GM19468 (cell line): Measurements from ENCODE around the gene TMEM156.

Experiments
- ATAC-seq: cut with Tn5 transposase; IDR thresholded peaks from one replicate; pipeline ENCODE4 v1.9.1; 2021; ENCODE audit warnings: mild to moderate bottlenecking, moderate library complexity, moderate number of reproducible peaks; ENCODE audit not compliant: unreplicated experiment; ENCODE audit errors: extremely low read depth

TMEM156 gene, protein sequence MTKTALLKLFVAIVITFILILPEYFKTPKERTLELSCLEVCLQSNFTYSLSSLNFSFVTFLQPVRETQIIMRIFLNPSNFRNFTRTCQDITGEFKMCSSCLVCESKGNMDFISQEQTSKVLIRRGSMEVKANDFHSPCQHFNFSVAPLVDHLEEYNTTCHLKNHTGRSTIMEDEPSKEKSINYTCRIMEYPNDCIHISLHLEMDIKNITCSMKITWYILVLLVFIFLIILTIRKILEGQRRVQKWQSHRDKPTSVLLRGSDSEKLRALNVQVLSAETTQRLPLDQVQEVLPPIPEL

DNA sequence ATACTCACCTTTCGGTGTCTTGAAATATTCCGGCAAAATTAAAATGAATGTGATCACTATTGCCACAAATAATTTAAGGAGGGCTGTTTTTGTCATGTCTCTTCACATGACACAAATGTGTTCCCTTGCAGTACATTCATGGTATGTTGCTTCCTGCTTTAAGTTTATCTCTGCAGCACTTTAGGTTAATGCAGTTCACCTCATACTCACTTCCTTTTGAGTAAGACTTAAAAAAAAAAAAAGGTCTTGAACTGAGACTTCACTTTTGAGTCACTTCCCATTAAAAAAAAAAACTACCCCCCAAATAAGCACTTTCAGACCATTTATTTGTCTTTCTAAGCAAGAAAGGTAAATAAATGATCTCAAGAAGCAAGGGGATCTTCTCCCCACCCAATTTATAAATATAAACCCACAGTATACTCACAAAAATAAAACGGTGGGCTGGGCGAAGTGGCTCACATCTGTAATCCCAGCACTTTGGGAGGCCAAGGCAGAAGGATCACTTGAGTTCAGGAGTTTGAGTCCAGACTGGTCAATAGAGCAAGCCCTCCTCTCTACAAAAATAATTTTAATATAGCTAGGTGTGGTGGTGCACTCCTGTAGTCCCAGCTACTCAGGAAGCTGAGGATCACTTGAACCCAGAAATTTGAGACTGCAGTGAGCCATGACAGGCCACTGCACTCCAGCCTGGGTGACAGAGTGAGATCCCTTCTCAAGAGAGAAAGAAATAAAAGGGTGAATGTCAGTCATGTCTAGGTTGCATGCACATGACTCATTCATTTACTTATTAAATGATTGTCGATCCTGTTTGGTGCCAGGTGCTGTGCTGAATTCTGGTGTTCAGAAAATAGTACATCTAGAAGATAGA lies at the start of gene TMEM156:
Gene TMEM156, minus strand, starts transcription at position 192 of the 868 bp plus-strand sequence. Its CDS starts 96 bp downstream, at position 96.
- peak; percentile 48 for ATAC-seq

DNA sequence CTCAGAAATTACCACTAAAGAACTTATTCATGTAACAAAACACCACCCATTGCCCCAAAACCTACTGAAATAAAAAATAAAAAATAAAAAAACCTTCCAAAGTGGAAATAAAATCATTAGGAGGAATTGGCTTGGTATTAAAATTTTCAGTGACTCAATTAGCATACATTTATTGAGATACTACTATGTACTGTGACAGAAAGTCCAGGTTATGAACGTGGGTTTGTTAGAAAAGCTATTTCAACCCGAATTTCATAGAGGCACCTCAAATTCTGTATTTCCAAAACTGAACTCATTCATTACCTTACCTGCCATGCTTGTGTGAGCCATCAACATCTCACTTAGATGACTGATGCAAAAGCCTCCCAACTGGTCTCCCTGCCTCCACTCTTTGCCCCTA lies 46.6 kb upstream of the TMEM156 start:
- ATAC-seq, result no peak

DNA sequence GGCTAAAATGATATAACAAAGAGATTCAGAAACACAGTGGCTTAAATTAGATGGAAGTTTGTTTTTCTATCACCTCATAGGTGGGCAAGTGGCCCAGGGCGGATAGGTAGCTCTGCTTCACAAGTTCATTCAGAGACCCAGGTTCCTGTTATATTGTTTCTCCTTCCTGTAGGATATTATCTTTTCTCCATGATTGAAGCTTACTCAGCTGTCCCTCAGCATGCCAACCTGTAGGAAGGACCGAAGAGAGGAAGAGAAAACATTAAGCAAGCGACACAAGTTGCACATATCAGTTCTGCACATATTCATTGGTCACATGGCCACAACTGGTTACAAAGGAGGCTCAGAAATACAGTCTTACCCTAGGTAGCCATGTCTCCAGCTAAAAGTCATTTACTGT lies 36.7 kb upstream of the TMEM156 start:
- ATAC-seq, result no peak

DNA sequence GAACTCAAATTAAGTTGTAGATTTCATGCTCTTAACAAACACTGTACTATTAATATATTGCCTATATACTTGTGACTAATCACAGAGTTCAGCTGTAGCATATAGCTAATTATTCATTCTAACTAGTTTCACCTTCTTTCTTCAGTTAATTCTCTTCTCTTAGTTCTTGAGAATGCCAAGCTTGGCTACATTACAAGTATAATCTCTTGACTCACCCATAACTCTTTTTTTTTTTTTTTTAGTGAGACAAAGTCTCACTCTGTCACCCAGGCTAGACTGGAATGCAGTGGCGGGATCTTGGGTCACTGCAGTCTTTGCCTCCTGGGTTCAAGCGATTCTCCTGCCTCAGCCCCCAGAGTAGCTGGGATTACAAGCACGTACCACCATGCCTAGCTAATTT lies 35.2 kb upstream of the TMEM156 start:
- ATAC-seq, result no peak

DNA sequence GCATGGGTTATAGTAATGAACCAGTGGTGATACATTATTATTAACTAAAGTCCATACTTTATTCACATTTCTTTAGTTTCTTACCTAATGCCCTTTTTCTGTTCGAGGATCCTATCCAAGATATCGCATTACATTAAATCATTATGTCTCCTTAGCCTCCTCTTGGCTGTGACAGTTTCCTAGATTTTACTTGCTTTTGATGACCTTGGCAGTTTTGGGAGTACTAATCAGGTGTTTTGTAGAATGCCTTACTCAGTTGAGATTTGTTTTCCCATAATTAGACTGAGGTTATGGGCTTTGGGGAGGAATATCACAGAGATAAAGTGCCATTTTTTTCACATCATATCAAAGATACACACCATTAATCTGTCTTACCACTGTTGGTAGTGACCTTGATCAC lies 34.8 kb upstream of the TMEM156 start:
- no peak for ATAC-seq

DNA sequence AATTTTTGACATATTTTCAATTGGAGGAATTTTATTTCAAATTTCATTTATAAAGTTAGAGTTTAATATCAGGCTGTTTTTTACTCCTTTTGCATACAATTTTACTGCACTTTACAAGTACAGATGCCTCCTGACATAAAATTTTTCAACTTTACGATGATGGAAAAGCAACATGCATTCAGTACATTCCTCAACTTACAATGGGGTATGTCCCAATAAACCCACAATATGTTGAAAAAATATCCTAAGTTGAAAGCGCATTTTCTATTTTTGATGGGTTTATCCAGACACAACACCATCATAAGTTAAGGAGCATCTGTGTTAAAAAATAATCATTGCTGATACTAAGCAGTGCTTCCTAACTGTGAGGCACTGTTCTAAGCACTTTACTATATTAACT lies 34.2 kb upstream of the TMEM156 start:
- ATAC-seq, result no peak

DNA sequence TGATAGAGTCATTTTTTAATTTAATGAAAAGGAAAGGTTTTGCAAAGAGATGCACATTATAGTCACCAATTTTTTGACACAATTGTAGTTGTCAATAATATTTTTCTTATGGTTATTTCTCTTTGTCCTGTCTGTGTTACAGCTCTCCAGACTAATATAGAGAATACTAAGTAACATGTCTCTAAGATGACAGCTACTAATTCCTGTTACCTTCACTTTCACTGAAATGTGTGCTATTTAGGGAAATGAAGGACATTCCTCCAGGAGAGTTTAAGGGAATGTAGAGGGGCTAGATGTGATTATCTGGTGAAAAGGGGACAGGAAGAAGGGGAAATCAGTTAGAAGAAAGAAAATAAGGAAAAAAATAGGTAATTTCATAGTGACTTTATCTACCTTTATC lies 31.2 kb upstream of the TMEM156 start:
- no peak for ATAC-seq

DNA sequence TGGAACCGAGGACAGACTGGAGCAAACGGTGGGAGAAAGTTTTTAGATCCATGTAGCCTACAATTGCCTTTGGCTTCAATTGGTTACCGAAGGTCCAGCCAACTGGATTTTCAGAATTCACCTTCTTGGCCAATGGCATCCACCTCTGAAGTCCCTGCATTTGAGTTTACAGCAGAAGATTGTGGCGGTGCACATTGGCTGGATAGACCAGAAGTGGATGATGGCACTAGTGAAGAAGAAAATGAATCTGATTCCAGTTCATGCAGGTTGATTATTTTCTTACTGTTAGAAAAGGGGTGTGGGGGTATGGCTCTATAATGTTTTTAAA lies 30.5 kb upstream of the TMEM156 start:
- no peak for ATAC-seq

DNA sequence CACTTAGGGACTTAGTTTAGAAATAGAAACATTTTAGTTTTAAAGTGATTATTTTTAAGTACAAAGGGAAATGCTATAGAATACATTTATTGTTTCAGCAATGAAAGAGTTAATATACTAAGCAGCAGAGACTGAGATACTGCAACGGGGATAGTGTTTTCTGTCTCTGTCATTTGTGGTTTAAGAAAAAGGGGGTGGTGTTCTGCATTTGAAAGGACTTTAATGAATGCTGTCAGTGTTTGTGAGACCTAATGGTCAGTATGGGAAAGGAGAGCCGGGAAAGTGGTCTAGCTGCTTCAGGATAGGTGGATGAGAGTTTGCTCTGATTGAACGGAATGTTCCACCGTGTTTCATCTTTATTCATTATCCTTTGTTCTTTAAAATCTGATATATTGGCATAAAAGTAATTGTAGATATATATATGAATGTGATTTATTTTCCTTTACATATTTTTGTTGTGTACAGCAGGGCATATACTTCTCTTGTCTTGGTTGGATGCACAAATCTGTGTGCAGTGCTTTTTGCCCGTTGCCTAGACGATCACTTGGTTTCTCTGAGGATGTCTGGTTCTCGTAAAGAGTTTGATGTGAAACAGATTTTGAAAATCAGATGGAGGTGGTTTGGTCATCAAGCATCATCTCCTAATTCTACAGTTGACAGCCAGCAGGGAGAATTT lies 30.0 kb upstream of the TMEM156 start, which contains the start of gene KLHL5:
Gene KLHL5, plus strand, starts transcription at position 139 of the 676 bp plus-strand sequence. Its CDS starts 421 bp downstream, at position 560.
- ATAC-seq, result no peak

DNA sequence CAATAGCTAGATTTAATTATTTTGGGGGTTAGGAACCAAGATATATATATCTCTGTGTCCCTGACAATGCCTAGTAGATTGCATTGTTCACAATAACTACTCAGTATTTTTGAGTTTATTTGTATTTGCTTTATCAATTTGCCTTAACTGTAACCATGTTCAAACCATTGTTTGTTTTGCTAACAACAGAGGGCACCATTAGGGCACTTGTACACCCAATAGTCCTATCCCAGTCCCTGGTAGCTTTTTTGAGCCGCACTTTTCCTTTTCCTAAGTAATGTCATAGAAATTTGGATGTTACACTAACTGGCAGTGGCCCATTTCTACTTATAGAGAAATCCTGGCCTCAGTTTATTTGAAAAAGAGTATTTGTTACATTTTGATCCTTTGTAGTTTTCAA lies 29.2 kb upstream of the TMEM156 start:
- no peak for ATAC-seq

DNA sequence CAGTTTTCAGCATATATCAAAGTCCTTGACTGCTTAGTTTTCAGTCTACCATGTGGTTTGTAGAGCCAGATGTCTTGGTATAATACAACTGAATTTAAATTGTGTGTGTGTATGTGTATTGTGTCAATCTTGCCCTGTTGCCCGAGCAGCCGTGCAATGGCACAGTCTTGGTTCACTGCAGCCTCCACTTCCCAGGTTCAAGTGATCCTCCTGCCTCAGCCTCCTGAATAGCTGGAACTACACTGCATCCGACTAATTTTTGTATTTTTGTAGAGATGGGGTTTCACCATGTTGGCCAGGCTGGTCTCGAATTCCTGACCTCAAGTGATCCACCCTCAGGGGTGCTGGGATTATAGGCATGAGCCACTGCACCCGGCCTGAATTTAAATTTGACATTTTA lies 23.8 kb upstream of the TMEM156 start:
- no peak for ATAC-seq

DNA sequence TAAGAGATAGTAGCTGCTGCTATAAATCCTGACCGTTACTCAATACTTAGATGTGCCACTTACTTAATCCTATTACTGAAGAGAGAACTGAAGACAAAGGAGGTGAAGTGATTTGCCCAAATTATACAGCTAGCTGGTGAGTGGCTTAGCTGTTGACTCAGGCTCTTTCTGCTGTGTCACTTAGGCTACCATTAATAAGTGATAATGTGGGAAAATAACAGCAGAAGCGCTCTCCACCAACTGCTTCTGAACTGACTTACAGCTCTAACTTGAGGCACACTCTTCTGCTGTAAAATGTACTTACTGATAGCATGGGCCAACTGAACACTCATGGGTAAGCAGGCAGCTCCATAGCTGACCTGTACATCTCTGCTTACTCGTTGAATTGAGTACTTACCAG lies 22.3 kb upstream of the TMEM156 start:
- no peak for ATAC-seq

DNA sequence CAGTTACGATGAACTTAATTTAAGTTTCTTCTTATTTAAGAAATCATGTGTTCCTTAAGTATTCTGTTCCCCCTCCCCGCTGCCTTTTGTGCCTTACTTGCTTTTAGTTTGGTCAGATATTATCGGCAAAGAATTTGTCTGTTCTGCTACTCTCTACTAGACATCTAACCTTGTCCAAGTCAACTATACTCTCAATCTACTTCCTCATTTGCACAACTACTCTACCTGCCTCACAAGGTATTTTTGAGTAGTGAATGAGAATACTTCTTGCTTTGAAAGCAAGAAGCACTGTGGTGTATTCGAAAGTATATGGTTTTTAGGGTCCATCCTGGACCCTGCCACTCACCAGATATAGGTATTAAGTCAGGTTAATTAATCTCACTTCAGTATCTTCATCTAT lies 21.8 kb upstream of the TMEM156 start:
- no peak for ATAC-seq

DNA sequence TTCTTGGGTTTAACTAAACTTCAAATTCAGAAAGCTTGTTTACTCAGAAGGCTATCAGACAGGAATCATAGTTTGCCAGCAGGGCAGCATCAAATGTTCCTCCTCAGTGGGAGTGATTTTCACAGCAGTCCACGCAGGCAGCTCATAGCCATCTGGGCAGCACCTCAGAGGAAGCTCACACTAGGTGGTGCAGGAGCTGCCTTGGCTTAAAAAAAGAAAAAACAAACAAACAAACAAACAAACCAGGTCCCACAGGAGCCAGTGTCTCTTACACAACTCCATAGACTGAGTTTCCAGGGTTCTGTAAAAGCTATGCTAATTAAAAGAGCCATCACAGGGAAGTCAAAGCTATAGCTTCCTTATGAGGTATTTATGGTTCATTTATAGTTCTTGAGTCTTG lies 19.3 kb upstream of the TMEM156 start:
- ATAC-seq, result no peak

DNA sequence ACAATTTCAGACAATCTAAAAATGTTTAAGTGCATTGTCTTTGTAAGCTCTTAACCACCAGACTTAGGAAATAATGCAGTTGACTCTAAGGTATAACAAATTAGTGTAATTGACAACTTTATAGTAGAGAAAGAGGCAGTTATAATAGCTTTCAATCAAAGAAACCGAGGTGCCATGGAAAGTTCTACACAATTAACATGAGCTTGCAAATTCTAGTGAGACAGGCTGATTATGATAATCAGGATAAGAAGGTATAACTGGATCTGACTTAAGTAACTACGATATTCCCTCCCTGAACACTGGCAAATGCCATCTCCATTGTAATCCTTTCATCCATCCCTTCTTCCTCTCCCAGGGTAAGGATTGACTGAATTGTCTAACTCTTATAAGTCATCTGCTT lies 18.4 kb upstream of the TMEM156 start:
- ATAC-seq, result no peak

DNA sequence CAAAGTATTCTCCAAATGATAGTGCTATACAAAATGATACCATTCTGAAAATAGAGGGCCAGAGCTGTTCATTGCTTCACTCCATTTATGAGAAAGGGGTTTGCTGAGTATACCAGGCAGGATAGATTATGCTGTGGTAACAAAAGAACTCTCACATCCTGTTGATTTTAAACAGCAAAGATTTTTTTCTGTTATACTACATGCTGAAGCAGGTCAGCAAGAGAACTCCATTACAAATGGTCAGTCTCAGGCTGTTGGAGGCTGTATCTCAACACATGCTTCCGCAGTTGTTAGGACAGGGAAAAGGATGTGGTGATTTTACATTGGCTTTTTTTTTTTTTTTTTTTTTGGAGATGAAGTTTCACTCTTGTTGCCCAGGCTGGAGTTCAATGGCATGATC lies 16.1 kb upstream of the TMEM156 start:
- no peak for ATAC-seq

DNA sequence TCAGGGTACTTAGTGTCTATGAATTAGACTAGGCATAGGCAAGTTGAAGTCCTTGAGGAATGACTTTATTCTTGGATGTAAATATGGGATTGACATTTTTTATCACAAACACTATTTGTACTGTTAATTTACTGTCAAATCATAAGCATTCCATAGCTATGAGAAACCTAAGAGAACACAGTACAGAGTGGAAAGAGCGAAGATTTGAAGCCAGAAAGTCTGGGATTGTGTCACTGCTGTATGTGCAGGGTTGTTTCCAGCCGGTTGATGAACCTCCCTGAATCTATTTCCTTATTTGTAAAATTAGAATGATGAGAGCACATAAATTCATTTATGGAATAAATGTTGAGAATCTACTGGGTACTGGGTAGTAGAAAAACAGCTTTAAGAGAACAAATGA lies 15.5 kb upstream of the TMEM156 start:
- ATAC-seq, result no peak

DNA sequence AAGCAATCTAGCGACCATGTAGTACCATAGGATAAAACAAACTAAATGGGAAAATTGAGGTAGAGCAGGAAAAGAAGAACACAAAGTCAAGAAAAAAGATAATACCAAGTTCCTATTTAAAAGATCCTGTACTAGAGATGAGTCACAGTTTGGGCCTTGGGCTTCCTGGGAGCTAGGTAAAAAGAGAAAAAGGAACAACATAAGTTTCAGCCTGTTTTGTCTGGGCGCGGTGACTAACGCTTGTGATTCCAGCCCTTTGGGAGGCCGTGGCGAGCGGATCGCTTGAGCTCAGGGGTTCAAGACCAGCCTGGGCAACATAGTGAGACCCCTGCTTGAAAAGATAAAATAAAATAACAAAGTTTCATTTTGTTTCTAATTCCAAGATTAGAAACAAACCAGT lies 14.0 kb upstream of the TMEM156 start:
- no peak for ATAC-seq

DNA sequence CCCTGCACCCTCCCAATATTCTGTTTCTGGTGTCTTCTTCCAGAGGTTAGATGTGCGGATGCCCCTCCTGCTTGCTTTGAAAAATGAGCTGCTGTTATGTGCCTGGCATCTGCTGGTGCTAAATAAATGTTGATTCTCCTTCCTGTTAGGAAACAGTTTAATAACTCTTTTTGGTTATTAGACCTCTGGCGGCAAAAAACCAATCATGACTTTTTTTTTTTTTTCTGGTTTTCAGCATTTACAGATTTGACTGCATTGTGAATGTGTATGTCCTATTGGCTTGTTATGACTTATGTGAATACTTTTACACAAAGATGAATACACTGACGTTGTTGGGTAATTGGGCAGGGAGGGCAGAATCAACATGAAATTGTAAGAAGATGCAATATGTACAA lies 13.6 kb upstream of the TMEM156 start:
- ATAC-seq, result no peak

DNA sequence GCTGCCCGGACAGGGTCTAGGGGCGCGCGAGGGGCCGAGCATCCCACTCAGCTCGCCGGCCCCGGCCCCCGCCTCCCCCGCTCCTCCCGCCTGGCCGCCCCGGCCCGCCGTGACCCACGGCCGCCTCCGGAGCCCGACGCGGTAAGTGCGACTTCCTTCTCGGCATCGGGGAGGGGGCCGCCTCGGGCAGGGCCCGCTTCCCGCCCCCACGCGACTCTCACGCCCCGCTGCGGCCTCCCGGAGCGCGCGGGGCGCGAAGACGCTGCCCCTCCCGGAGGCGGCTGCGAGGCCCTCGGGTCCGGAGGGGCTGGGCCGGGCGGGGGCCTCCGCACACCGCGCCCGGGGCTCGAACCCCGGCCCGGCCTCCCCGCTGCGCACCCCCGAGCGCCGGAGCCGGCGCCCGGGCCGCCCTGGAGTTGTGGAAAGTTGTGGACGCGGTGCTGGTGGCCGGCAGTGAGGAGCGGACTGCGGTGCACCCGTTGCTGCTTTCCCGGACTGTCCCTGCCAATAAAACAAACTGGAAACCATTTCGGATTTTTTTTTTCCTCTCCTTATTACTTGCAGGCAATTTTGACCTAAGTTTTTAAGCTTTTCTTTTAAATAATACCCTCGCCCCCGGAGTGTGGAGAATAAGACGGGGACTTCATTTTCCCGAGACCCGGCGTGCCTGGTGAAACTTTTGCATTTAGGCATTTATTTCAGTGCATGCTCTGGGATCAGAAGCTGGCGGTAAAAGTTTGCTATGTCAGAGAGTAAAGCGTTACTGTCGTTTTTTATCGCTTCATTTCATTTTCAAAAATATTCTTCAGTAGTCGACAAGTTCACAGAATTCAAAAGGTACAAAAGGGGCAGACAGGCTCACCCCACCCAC lies 13.0 kb upstream of the TMEM156 start:
- no peak for ATAC-seq
